HCT116 (cell line): ENCODE data around the gene VTI1A.

Experiments
- EZH2 ChIP-seq: fragments of 200-600 bp; sonication (generic); IDR thresholded peaks from 2 replicates; pipeline ENCODE4 v1.6.1; 2017; ENCODE audit warnings: antibody characterized with exemption, mixed run types
- EZH2phosphoT487 ChIP-seq: fragments of 200-600 bp; IDR thresholded peaks from 2 replicates; pipeline ENCODE4 v1.6.1; 2018; ENCODE audit warnings: antibody characterized with exemption, borderline replicate concordance
- JUND ChIP-seq: IDR thresholded peaks from 2 replicates; pipeline ENCODE4 v1.6.1; 2012
- YY1 ChIP-seq: IDR thresholded peaks from 2 replicates; pipeline ENCODE4 v1.6.1; 2011; ENCODE audit warnings: low read length, low read depth, moderate library complexity, mild to moderate bottlenecking; ENCODE audit not compliant: insufficient replicate concordance; ENCODE audit errors: extremely low read depth
- ZNF274 ChIP-seq: fragments of 200-500 bp; sonication (Bioruptor generic); IDR thresholded peaks from 2 replicates; pipeline ENCODE4 v1.6.1; 2014; ENCODE audit warnings: mild to moderate bottlenecking, low read depth, low read length, inconsistent platforms
- TF ChIP-seq, protein P1 (sequence below), 3 experiments: fragments of 200-600 bp in 1 of 3; sonication (generic) in 1 of 3; IDR thresholded peaks in 2 of 3; conservative IDR thresholded peaks in 1 of 3; 2 replicates each; pipeline ENCODE4 v1.5.1; 2012 to 2017; ENCODE audit warnings: low read depth in 2 of 3, low read length in 2 of 3, antibody characterized with exemption in 1 of 3, borderline replicate concordance in 1 of 3, control low read depth in 1 of 3, mild to moderate bottlenecking in 1 of 3, mixed read lengths in 1 of 3, mixed run types in 1 of 3, moderate library complexity in 1 of 3; ENCODE audit not compliant: insufficient read depth in 1 of 3
- TF ChIP-seq, protein P2 (sequence below): IDR thresholded peaks from 2 replicates; pipeline ENCODE4 v1.6.1; 2012; ENCODE audit warnings: low read depth

DNA sequence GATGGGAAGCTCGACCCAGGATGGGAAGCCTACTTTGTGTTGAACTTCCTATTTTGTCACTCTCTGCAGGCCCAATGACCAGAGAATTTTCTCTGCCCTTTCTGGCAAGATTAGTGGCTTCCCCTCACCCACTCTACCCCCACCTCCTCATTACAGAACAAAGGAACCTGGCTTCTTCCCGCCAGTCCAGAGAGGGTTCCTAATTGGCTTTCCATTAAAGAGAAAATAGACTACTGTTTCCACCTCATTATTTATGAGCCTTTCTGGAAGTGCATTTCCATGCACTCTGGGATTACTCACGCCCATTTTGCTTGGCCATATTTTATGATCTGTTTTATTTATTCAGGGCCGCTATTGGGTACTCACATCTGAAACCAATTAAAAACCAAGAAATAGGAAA lies 408.1 kb downstream of the VTI1A start:
- TF ChIP-seq, protein P1, sequence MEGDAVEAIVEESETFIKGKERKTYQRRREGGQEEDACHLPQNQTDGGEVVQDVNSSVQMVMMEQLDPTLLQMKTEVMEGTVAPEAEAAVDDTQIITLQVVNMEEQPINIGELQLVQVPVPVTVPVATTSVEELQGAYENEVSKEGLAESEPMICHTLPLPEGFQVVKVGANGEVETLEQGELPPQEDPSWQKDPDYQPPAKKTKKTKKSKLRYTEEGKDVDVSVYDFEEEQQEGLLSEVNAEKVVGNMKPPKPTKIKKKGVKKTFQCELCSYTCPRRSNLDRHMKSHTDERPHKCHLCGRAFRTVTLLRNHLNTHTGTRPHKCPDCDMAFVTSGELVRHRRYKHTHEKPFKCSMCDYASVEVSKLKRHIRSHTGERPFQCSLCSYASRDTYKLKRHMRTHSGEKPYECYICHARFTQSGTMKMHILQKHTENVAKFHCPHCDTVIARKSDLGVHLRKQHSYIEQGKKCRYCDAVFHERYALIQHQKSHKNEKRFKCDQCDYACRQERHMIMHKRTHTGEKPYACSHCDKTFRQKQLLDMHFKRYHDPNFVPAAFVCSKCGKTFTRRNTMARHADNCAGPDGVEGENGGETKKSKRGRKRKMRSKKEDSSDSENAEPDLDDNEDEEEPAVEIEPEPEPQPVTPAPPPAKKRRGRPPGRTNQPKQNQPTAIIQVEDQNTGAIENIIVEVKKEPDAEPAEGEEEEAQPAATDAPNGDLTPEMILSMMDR (IDR thresholded peaks at IDR 0.05 in 2 of 3, conservative IDR thresholded peaks at IDR 0.05 in 1 of 3; ENCODE audit: borderline replicate concordance in 1 of 3, insufficient read depth in 1 of 3, low read depth in 2 of 3, low read length in 2 of 3), result no peak
- no peak for TF ChIP-seq YY1
- TF ChIP-seq EZH2, result no peak
- TF ChIP-seq ZNF274, result no peak
- TF ChIP-seq, protein P2, sequence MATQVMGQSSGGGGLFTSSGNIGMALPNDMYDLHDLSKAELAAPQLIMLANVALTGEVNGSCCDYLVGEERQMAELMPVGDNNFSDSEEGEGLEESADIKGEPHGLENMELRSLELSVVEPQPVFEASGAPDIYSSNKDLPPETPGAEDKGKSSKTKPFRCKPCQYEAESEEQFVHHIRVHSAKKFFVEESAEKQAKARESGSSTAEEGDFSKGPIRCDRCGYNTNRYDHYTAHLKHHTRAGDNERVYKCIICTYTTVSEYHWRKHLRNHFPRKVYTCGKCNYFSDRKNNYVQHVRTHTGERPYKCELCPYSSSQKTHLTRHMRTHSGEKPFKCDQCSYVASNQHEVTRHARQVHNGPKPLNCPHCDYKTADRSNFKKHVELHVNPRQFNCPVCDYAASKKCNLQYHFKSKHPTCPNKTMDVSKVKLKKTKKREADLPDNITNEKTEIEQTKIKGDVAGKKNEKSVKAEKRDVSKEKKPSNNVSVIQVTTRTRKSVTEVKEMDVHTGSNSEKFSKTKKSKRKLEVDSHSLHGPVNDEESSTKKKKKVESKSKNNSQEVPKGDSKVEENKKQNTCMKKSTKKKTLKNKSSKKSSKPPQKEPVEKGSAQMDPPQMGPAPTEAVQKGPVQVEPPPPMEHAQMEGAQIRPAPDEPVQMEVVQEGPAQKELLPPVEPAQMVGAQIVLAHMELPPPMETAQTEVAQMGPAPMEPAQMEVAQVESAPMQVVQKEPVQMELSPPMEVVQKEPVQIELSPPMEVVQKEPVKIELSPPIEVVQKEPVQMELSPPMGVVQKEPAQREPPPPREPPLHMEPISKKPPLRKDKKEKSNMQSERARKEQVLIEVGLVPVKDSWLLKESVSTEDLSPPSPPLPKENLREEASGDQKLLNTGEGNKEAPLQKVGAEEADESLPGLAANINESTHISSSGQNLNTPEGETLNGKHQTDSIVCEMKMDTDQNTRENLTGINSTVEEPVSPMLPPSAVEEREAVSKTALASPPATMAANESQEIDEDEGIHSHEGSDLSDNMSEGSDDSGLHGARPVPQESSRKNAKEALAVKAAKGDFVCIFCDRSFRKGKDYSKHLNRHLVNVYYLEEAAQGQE, result no peak
- no peak for TF ChIP-seq EZH2phosphoT487
- no peak for TF ChIP-seq JUND
